ENCODE data around the gene ADAP2.
"Not testable (repeated sequence)": the region's sequence is repeated elsewhere in the genome, so short reads cannot be mapped to it uniquely, and the experiment has no call there.

The ADAP2 gene, protein sequence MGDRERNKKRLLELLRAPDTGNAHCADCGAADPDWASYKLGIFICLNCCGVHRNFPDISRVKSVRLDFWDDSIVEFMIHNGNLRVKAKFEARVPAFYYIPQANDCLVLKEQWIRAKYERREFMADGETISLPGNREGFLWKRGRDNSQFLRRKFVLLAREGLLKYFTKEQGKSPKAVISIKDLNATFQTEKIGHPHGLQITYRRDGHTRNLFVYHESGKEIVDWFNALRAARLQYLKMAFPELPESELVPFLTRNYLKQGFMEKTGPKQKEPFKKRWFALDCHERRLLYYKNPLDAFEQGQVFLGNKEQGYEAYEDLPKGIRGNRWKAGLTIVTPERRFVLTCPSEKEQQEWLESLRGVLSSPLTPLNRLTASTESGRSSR

GRCh38 chr17:30921544-30922196, at the start of gene ADAP2:
Gene ADAP2 (plus strand): TSS chr17:30921945. CDS start chr17:30922015, 70 bp downstream.
- DNase-seq (ENCODE audit: low read depth), result no peak

DNA sequence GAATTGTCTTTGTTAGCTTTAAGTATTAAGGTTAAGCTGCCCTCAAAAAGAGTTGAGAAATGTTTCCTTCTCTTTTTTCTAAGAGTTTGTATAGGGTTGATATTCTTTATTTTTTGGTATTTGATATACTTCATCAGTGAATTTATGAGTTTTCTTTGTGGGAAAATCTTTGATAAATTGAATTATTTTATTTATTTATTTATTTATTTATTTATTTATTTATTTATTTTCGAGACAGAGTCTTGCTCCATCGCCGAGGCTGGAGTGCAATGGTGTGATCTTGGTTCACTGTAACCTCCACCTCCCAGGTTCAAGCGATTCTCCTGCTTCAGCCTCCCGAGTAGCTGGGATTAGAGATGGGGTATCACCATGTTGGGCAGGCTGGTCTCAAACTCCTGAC, 35.6 kb upstream of the ADAP2 start:
- DNase-seq (ENCODE audit: low read depth), result no peak

GRCh38 chr17:30894236-30894635, 27.5 kb upstream of the ADAP2 start:
- no peak for DNase-seq (ENCODE audit: low read depth)

GRCh38 chr17:30897311-30897710, 24.4 kb upstream of the ADAP2 start:
- DNase-seq (ENCODE audit: low read depth), result no peak

- no peak for DNase-seq (ENCODE audit: low read depth)
These were observed 16.0 kb upstream of the ADAP2 start for GRCh38 chr17:30905742-30906100.

GRCh38 chr17:30906101-30906911, 15.4 kb upstream of the ADAP2 start, which contains the start of gene TEFM:
Gene TEFM (minus strand): TSS chr17:30906238. CDS start chr17:30906198, 40 bp downstream.
- peak; percentile 80 for DNase-seq (ENCODE audit: low read depth)

DNA sequence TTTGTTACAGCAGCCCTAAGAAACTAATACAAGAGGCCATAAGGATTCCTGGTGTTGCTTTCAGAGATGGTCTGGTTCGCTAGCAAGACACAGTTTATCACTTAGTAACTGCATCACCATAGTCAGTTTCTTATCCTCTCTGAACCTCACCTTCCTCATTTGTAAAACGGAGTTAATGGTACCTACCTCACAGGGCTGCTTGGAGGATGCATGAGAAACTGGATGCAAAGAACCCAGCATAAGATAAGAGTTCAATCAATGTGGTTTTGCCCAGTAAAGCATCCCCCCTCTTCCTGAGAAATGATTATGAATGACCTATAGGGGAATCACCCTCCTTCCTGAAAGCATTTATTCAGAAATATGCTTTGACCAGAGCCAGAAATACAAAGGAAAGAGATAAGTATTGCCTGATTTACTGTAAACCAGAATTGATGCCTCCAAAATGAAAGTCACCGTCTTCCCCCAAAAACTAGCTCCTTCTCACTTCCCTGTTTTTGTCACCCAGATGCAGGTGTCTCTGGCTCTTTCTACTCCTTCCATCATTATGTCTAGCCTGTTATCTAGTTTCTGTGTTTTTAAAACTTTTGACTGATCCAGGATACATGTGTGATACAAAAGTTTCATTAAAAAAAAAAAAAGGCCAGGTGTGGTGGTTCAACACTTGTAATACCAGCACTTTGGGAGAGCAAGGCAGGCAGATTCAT, 12.9 kb upstream of the ADAP2 start:
- no peak for DNase-seq (ENCODE audit: low read depth)

- DNase-seq (ENCODE audit: low read depth), result not testable (repeated sequence)
These were observed 11.6 kb upstream of the ADAP2 start for GRCh38 chr17:30910151-30910550.

DNA sequence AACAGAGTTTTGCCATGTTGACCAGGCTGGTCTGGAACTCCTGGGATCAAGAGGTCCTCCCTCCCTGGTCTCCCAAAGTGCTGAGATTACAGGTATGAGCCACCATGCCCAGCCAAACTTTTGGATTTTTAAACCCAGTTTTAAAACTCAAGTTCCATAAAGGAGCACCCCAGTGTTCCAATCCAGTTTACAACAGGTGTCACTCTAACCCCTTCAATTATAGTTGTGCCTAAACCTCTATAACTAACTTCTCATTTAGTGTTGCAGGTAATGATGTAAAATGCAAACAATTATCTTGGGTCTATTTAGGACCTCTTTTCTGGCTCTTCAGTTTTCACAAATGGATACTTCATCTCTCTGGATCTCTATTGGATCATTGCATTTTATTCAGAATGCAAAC, 7.8 kb upstream of the ADAP2 start:
- no peak for DNase-seq (ENCODE audit: low read depth)

DNA sequence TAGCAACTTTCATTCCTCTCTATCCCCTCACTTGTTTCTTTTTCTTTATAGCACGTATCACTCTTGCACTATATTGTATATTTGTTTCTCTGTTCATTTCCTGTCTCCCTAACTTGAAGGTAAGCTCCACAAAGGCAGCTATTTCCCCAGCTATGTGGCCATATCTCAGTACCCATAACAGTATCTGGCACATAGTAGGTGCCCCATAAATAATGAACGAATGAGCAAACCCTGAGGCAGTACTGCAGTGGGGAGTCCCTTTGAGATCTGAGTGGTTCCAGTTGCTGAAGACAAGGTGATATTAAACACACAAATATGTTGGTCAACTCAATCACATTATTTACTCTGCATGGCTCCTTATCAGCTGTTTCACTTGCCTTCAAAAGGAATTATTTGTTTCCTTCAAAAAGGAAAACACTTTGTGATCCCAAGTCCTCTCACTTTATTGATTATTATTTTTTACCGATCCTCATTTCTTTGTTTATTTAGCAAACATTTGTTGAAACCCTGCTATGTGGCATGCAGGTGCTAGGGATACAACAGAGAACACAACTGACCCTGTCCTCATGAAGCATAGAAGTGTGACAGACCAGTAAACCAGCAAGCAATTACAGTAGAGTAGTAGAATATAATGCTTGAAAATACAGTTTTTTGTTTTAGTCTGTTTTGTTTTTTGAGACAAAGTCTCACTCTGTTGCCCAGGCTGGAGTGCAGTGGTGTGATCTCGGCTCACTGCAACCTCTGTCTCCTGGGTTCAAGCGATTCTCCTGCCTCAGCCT, 5.7 kb upstream of the ADAP2 start:
- no peak for DNase-seq (ENCODE audit: low read depth)

- no peak for DNase-seq (ENCODE audit: low read depth)
These were observed 4.7 kb upstream of the ADAP2 start for GRCh38 chr17:30917050-30917449.

DNA sequence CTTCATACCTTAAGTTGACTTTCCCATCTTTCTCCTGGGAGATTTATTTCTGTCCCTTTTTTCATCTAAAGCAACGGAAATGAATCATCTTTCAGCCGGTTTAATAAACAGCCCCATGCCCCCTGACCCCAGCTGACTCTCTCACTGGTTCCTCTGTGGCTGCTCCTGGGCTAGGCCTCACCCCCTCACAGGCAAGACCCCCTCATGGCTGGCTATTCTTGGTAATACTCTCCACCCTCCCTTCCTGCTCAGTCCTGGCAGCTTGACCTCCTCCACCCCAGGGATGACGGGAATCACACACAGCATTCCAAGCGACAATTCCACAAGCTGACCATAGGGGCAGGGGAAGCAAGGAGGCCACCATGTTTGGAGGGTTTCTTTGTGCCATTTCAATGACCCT, 1.5 kb upstream of the ADAP2 start:
- no peak for DNase-seq (ENCODE audit: low read depth)

DNA sequence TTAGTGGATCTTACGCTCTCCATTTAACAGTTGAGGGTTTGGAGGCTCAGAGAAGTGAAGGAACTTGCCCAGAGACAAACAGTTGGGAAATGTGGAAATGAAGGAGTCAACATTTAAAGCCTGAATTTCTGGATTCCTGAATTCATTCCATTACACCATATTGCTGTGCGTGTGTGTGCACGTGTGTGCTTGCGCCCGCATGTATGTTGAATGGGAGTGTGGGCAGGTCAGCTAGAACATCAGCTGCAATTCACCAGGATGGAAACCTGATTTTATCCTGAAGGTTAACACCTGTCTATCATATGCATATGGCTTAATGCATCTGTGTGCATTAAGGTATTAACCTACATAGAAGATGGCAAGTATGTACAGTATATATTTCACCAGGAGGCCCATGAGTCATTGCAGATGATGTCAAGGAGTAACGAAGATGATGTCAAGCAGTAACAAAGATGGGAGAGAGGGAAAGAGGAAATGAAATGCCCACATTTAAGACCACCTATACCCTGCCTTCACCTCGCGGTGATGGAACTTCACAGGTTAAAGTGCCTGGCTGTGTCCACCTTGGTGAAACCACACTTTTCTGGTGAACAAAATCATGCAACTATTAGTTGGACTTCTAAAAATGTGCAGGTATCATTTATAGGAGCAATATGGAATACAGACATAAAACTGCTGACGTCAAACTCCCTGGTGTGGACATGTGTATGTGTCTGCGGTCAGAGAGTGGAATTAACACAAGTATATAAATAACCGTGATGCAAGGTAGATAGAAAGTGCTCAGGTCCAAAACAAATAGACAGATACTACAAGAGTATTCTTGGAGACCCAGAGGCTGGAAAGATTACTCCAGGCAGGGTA, 832 bp upstream of the ADAP2 start:
- DNase-seq (ENCODE audit: low read depth), result no peak

- no peak for DNase-seq (ENCODE audit: low read depth)
These were observed 688 bp downstream of the ADAP2 start for GRCh38 chr17:30922235-30923030.

GRCh38 chr17:30924341-30924740, 2.6 kb downstream of the ADAP2 start:
- no peak for DNase-seq (ENCODE audit: low read depth)

DNA sequence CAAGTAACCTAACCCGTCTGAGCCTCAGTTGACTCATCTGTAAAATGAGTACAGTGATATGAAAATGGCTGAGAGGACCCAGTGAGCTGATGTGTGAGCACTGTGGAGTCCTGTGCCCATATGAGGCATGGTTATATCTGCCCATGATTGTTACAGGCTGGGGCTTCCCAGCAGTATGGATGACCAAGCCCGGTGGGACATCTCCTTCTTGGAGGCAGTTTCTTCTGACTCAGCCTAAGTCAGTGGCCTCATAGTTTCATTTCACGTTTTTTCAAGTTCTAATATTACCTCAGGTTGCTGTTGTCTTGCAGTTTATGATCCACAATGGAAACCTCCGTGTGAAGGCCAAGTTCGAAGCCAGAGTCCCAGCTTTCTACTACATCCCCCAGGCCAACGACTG, 4.8 kb downstream of the ADAP2 start:
- DNase-seq (ENCODE audit: low read depth), result no peak

DNA sequence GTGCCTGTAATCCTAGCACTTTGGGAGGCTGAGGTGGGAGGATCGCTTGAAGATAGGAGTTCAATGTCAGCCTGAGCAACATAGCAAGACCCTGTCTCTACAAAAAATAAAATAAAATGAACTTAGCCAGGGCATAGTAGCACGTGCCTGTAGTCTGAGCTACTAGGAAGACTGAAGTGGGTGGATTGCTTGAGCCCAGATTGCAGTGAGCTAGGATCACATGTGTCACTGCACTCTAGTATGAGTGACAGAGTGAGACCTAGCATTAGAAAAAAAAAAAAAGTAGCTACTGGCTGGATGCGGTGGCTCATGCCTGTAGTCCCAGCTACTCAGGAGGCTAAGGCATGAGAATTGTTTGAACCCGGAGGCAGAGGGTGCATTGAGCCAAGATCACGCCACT, 6.0 kb downstream of the ADAP2 start:
- DNase-seq (ENCODE audit: low read depth), result no peak

DNA sequence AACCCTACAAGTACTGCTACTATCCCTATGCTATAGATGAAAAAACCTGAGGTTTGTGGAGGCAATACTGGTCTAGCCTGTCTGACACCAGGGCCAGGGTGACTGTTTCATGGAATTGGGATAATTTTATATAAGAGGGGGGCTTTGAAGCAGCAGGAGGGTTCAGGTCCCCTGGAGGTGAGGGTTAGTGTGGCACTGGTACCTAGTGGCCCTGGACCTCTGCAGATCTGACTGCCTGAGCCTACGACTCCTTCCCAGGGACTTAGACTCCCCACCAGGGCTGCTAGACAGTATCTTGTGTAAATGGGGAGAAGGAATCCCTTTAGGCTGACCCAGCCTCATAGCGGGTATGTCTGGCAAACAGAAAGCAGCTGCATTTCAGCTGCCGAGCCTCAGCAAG, 6.8 kb downstream of the ADAP2 start:
- no peak for DNase-seq (ENCODE audit: low read depth)

- no peak for DNase-seq (ENCODE audit: low read depth)
These were observed 7.4 kb downstream of the ADAP2 start for GRCh38 chr17:30929081-30929633.

Data from stimulated activated CD8-positive, alpha-beta memory T cell treated with anti-CD3 and anti-CD28 coated beads, Interleukin-12 subunit alpha, Interleukin-12 subunit beta, amount 100 ng/mL, for 1 hour (primary cell).